Gastrocnemius medialis (tissue), 4 donors: Measurements from ENCODE around the gene EXOC5. TPM values are rescaled to one million over a fixed set of nuclear protein-coding genes. Genes with fewer than 3 reads are reported as not detected.
A peak's percentile ranks its signal among the peaks of the same experiment; 100 is the strongest.

ENCODE experiments used
- ATAC-seq, 2 donors: fragments of 150-250 bp; one replicate each; pipeline ENCODE4 v1.9.1; 2016
- DNase-seq, 2 donors: peaks; one replicate each; pipeline ENCODE4 v3.0.0-alpha.2; 2019
- H3K27ac ChIP-seq, 4 donors: fragments of 200-600 bp; sonication (generic); 1 replicate in 1 of 4; 2 replicates in 3 of 4; pipeline ENCODE4 v1.5.1; 2016 to 2018; ENCODE audit warnings: mild to moderate bottlenecking in 2 of 4, moderate library complexity in 1 of 4
- H3K27me3 ChIP-seq, 3 donors: fragments of 200-600 bp; sonication (generic) in 2 of 3; 1 replicate in 1 of 3; 2 replicates in 2 of 3; pipeline versions ENCODE4 v1.5.1 to v1.6.0; 2016 to 2019; ENCODE audit warnings: mild to moderate bottlenecking in 1 of 3, moderate library complexity in 1 of 3
- H3K36me3 ChIP-seq, 2 donors: fragments of 200-600 bp; sonication (generic) in 1 of 2; one replicate each; pipeline ENCODE4 v1.5.1; 2017 to 2018
- H3K4me1 ChIP-seq, 2 donors: fragments of 200-600 bp; sonication (generic) in 1 of 2; one replicate each; pipeline ENCODE4 v1.5.1; 2016 to 2017; ENCODE audit warnings: mild to moderate bottlenecking in 2 of 2
- H3K4me3 ChIP-seq, 4 donors: fragments of 200-600 bp; sonication (generic) in 3 of 4; 1 replicate in 1 of 4; 2 replicates in 3 of 4; pipeline ENCODE4 v1.5.1; 2016 to 2019; ENCODE audit warnings: mild to moderate bottlenecking in 2 of 4
- H3K9me3 ChIP-seq, 3 donors: fragments of 200-600 bp; sonication (generic) in 2 of 3; 1 replicate in 1 of 3; 2 replicates in 2 of 3; pipeline ENCODE4 v1.5.1; 2016 to 2019
- POLR2A ChIP-seq, 2 donors: fragments of 450-650 bp; IDR thresholded peaks; one replicate each; pipeline ENCODE4 v1.6.1; 2017; ENCODE audit warnings: antibody characterized with exemption in 2 of 2, mild to moderate bottlenecking in 2 of 2, moderate library complexity in 2 of 2
- in situ Hi-C, 4 donors: fragments of 200-750 bp; cut with MboI; loops; one replicate each; pipeline versions ENCODE4 v1.15.0 to v1.8.0; 2017; ENCODE audit warnings: low sequenced_read_pairs in 4 of 4
- intact Hi-C: fragments of 100-400 bp; cut with DNase I; formaldehyde crosslinking; loops from one replicate; pipeline ENCODE4 v1.15.1; 2023; ENCODE audit warnings: low total_unique reads
- total RNA-seq, 4 donors: library from RNA; depleted of rRNA; stranded (reverse); fragments of >200 nt; gene quantifications; one replicate each; pipeline versions ENCODE4 v1.1.0 to v1.2.3, GENCODE V29; 2016
- TF ChIP-seq, protein P1 (sequence below), 5 experiments: fragments of 450-650 bp in 3 of 5; fragments of 200-600 bp in 2 of 5; sonication (generic) in 2 of 5; IDR thresholded peaks in 4 of 5; conservative IDR thresholded peaks in 1 of 5; 1 replicate in 4 of 5; 2 replicates in 1 of 5; pipeline ENCODE4 v1.5.1; 2016 to 2019; ENCODE audit warnings: antibody characterized with exemption in 5 of 5, mild to moderate bottlenecking in 3 of 5, moderate library complexity in 3 of 5

Gene EXOC5
- total RNA-seq, 4 donors from 2014 or later = 34.6 to 61.9 (median 43.2) TPM

DNA sequence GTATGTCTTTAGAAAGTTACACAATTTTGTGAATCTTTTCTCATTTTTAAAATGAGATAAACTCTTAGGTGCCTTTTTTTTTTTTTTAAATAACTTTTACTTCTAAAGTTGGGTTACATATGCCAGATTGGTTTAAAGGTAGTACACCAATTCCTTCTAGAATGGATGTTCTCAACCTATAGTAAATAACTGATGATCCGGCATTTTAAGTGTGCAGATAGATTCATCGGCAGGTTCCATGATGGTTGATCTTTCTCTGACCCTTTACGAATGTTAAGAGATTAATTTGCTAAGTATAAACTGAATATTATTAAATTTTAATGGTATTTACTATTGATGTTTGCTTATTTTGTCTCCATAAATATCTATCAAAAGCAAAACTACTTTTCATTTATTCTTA, 8.4 kb upstream of the EXOC5 start:
- ATAC-seq (no peak), DNase-seq (no peak)
- Histone ChIP-seq H3K27ac (no peak overlapping the region), H3K36me3 (peaks cover 0 to 31% of the 10 kb centered on the region in 2 donors), H3K4me1 (peaks cover under 1 to 2% of the 10 kb centered on the region in 2 donors), H3K27me3 (no peaks in the 10 kb centered on the region), H3K9me3 (no peaks in the 10 kb centered on the region), H3K4me3 (no peak overlapping the region)
- intact Hi-C loops = no loop called here
- in situ Hi-C loops = no loop called here
- no peak for TF ChIP-seq POLR2A (IDR thresholded peaks at IDR 0.05)
- TF ChIP-seq, protein P1, sequence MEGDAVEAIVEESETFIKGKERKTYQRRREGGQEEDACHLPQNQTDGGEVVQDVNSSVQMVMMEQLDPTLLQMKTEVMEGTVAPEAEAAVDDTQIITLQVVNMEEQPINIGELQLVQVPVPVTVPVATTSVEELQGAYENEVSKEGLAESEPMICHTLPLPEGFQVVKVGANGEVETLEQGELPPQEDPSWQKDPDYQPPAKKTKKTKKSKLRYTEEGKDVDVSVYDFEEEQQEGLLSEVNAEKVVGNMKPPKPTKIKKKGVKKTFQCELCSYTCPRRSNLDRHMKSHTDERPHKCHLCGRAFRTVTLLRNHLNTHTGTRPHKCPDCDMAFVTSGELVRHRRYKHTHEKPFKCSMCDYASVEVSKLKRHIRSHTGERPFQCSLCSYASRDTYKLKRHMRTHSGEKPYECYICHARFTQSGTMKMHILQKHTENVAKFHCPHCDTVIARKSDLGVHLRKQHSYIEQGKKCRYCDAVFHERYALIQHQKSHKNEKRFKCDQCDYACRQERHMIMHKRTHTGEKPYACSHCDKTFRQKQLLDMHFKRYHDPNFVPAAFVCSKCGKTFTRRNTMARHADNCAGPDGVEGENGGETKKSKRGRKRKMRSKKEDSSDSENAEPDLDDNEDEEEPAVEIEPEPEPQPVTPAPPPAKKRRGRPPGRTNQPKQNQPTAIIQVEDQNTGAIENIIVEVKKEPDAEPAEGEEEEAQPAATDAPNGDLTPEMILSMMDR (IDR thresholded peaks at IDR 0.05 in 4 of 5, conservative IDR thresholded peaks at IDR 0.05 in 1 of 5) = no peak

DNA sequence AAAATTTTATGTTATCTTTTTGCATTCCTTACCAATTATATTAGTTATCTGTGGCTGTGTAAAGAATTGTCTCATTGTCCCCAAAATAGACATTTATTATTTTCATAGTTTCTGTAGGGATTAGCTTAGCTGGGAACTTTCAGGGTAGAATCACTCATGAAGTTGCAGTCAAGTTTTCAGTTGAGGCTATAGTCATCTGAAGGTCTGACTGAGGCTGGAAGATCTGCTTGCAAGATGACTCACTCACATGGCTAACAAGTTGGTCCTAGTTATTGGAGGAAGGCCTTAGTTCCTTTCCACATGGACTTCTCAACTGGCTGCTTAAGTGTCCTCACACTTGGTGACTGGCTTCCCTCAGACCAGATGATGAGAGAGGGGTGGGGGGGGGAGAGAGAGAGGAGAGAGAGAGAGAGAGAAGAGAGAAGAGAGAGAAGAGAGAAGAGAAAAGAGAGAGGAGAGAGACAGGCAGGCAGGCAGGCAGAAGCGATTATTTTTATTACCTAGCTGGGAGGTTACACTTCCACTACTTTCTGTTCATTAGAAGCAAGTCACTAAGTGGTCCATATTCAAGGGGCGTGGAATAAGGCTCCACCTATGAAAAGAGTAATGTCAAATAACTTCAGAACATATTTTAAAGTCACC, 6.4 kb upstream of the EXOC5 start:
- H3K27me3 ChIP-seq = no peaks in the 10 kb centered on the region
- ATAC-seq (no peak), DNase-seq (no peak)
- H3K27ac ChIP-seq = no peak overlapping the region
- no peak overlapping the region for H3K4me3 ChIP-seq
- no peaks in the 10 kb centered on the region for H3K9me3 ChIP-seq
- H3K36me3 ChIP-seq = peaks cover 0 to 14% of the 10 kb centered on the region in 2 donors
- intact Hi-C loops (no loop called here), in situ Hi-C loops (no loop called here)
- H3K4me1 ChIP-seq = peaks cover 20 to 21% of the 10 kb centered on the region in 2 donors
- TF ChIP-seq, protein P1 (IDR thresholded peaks at IDR 0.05 in 4 of 5, conservative IDR thresholded peaks at IDR 0.05 in 1 of 5) = no peak

DNA sequence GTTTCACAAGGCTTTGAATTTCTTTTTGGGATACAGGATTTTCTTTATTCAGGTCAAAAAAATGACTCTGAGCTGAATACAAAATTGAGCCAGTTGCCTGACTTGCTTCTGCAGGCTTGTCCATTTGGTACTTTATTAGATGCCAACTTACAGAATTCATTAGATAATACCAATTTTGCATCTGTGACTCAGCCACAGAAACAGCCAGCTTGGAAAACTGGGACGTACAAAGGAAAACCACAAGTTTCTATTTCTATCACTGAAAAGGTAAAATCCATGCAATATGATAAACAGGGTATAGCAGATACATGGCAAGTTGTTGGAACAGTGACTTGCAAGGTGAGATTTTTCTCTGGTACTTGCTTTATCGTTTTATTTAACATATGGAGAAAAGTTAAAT, 5.8 kb upstream of the EXOC5 start:
- Histone ChIP-seq H3K36me3 (peaks cover 0 to 14% of the 10 kb centered on the region in 2 donors), H3K27ac (no peak overlapping the region), H3K27me3 (no peaks in the 10 kb centered on the region), H3K9me3 (no peaks in the 10 kb centered on the region), H3K4me3 (no peak overlapping the region), H3K4me1 (peaks cover 24 to 27% of the 10 kb centered on the region in 2 donors)
- in situ Hi-C loops (no loop called here), intact Hi-C loops (no loop called here)
- ATAC-seq (no peak), DNase-seq (no peak)
- TF ChIP-seq, protein P1 (IDR thresholded peaks at IDR 0.05 in 4 of 5, conservative IDR thresholded peaks at IDR 0.05 in 1 of 5) = no peak
- TF ChIP-seq POLR2A (IDR thresholded peaks at IDR 0.05) = no peak

DNA sequence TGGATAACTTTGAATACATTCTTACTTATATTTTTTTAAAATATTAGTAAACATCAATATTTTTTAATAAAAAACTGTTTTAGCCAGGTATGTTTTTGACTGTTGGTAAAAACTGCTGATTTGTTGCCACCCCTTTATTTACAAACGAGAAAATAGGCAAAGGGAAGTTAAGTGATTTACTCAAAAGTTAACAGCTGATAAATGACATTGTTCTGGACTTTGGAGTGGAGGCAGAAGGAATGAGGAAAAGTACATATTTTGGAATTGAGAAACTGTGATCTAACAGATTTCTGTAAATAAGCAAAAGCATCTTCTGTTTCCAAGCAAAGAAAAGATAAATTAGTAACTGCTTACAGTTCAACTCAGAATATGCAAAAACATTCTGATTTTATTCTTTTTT, 4.5 kb upstream of the EXOC5 start:
- no peak for DNase-seq
- Histone ChIP-seq H3K4me1 (peaks cover 24 to 27% of the 10 kb centered on the region in 2 donors), H3K9me3 (no peaks in the 10 kb centered on the region), H3K36me3 (peaks cover 0 to 14% of the 10 kb centered on the region in 2 donors), H3K4me3 (no peak overlapping the region), H3K27me3 (no peaks in the 10 kb centered on the region), H3K27ac (no peak overlapping the region)
- TF ChIP-seq, protein P1 (IDR thresholded peaks at IDR 0.05 in 4 of 5, conservative IDR thresholded peaks at IDR 0.05 in 1 of 5) = no peak
- no peak for TF ChIP-seq POLR2A (IDR thresholded peaks at IDR 0.05)
- no peak for ATAC-seq
- intact Hi-C loops = no loop called here
- in situ Hi-C loops = no loop called here

DNA sequence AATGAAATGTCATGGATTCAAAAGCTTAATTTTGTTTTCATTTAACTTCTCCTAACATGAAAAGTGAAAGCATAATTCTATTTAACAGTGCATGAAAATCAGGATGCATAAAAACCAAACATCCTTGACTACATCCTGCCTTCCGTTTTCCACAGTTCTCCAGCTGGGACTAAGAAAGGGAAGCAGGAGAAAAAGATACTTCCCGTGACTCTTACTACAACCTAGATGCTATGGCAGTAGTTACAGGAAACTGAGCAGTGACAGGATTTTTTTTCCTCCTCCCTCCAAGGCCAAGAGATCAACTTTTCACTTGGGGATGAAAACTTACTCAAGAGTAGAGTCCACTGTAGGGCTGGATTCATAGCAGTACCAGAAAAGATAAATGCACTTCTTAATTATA, 2.6 kb downstream of the EXOC5 start:
- H3K4me3 ChIP-seq = no peak overlapping the region
- ATAC-seq (no peak), DNase-seq (no peak)
- in situ Hi-C loops (no loop called here), intact Hi-C loops (loop anchor here (5.0 kb wide), 1 partner anchor 689 kb away; the partner anchor contains the start of gene TMEM260)
- H3K27ac ChIP-seq = peak overlapping the region in 1 of 4 donors; percentile 7
- H3K4me1 ChIP-seq = peaks cover 35 to 38% of the 10 kb centered on the region in 2 donors
- no peaks in the 10 kb centered on the region for H3K9me3 ChIP-seq
- no peaks in the 10 kb centered on the region for H3K27me3 ChIP-seq
- TF ChIP-seq, protein P1 (IDR thresholded peaks at IDR 0.05 in 4 of 5, conservative IDR thresholded peaks at IDR 0.05 in 1 of 5) = no peak
- TF ChIP-seq POLR2A (IDR thresholded peaks at IDR 0.05) = no peak
- H3K36me3 ChIP-seq = no peaks in the 10 kb centered on the region
